Measurements from ENCODE around the gene CFAP91.

CFAP91 gene

DNA sequence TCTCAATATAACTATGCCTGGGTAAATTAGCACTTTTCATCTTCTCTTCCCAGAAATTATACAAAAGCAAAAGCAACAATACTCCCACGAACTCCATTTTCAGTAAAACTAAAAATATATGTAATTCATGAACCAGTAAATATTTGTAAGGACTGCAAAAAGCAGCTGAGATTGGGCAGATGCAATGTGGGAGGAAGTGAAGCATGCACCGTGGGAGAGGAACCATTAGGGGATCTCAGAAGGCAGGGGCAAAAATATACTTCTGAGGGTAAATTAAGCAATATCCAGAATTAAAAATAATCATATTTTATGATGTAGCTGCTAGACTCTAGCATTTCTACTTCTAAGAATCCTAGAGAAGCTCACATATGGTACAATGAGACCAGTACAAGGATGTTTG lies 20.2 kb downstream of the CFAP91 start (continued):
- TF ChIP-seq, protein P1, sequence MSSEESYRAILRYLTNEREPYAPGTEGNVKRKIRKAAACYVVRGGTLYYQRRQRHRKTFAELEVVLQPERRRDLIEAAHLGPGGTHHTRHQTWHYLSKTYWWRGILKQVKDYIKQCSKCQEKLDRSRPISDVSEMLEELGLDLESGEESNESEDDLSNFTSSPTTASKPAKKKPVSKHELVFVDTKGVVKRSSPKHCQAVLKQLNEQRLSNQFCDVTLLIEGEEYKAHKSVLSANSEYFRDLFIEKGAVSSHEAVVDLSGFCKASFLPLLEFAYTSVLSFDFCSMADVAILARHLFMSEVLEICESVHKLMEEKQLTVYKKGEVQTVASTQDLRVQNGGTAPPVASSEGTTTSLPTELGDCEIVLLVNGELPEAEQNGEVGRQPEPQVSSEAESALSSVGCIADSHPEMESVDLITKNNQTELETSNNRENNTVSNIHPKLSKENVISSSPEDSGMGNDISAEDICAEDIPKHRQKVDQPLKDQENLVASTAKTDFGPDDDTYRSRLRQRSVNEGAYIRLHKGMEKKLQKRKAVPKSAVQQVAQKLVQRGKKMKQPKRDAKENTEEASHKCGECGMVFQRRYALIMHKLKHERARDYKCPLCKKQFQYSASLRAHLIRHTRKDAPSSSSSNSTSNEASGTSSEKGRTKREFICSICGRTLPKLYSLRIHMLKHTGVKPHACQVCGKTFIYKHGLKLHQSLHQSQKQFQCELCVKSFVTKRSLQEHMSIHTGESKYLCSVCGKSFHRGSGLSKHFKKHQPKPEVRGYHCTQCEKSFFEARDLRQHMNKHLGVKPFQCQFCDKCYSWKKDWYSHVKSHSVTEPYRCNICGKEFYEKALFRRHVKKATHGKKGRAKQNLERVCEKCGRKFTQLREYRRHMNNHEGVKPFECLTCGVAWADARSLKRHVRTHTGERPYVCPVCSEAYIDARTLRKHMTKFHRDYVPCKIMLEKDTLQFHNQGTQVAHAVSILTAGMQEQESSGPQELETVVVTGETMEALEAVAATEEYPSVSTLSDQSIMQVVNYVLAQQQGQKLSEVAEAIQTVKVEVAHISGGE (tag by site-specific recombination; conservative IDR thresholded peaks at IDR 0.05; ENCODE audit: low read depth) = no peak
- no peak for TF ChIP-seq TRIM28 (IDR thresholded peaks at IDR 0.05; ENCODE audit: borderline replicate concordance, low read length)

DNA sequence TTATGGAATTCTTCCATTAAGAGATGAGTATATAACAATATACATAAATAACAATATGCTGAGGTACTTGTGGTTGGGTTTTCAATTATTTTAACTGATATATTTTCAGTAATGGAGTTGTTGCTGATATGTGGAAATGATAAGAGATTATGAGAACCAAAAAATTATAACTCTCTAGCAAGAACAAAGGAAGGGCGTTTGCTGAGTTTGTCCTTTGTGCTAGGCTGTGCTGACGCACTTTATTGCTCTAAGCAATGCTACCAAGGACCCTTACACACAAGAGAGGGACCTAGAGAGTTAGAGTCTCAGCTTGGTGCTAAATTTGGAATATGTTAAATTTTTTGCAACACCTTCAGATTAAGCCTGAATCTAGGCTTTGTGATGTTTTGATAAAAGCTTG lies 24.1 kb downstream of the CFAP91 start:
- H3K4me1 ChIP-seq (ENCODE audit: control insufficient read depth, insufficient read depth, low read length) = no peaks in the 10 kb centered on the region
- ChIA-PET CTCF (no interaction called here), POLR2A (no interaction called here)
- no peaks in the 10 kb centered on the region for H3K9me3 ChIP-seq (ENCODE audit: control insufficient read depth, insufficient read depth, low read depth, low read length)
- H3K27ac ChIP-seq (ENCODE audit: extremely low read depth, low read depth, low read length) = no peak overlapping the region
- TF ChIP-seq ZNF37A (tag by site-specific recombination; IDR thresholded peaks at IDR 0.05) = no peak
- no peak for TF ChIP-seq ZNF571 (tag by site-specific recombination; IDR thresholded peaks at IDR 0.05)
- TF ChIP-seq ZNF23 (tag by site-specific recombination; IDR thresholded peaks at IDR 0.05; ENCODE audit: borderline replicate concordance) = no peak
- TF ChIP-seq ZNF266 (tag by site-specific recombination; IDR thresholded peaks at IDR 0.05; ENCODE audit: low read depth) = no peak
- TF ChIP-seq ZNF600 (tag by site-specific recombination; IDR thresholded peaks at IDR 0.05) = no peak
- TF ChIP-seq ZNF324 (tag by site-specific recombination; IDR thresholded peaks at IDR 0.05) = no peak
- H3K4me3 ChIP-seq (ENCODE audit: low read depth, low read length) = no peak overlapping the region
- H3K36me3 ChIP-seq (ENCODE audit: control insufficient read depth in 2 of 2, insufficient read depth in 1 of 2, low read length in 2 of 2) = no peaks in the 10 kb centered on the region

DNA sequence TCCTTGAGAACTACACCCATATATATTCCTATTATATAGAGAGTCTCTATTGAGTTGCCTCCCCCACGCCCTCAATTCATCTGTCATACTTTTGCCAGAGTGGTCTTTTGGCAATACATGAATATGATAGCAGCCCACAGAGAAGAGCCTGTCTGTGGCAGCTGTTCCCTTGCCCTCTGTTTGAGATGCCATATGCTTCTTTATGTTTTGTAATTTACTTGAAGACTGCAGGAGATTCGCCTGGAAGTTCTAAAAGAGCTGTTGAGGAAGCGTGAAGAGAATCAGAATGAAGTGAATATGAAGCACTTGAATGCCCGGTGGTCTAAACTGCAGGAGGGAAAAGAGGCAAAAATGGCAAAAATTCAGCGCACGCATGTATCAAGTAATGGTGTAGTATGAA lies 27.2 kb downstream of the CFAP91 start:
- ChIA-PET CTCF (no interaction called here), POLR2A (no interaction called here)
- Histone ChIP-seq H3K36me3 (ENCODE audit: control insufficient read depth in 2 of 2, insufficient read depth in 1 of 2, low read length in 2 of 2) (no peaks in the 10 kb centered on the region), H3K4me1 (ENCODE audit: control insufficient read depth, insufficient read depth, low read length) (no peaks in the 10 kb centered on the region), H3K9me3 (ENCODE audit: control insufficient read depth, insufficient read depth, low read depth, low read length) (no peaks in the 10 kb centered on the region), H3K4me3 (ENCODE audit: low read depth, low read length) (no peak overlapping the region), H3K27ac (ENCODE audit: extremely low read depth, low read depth, low read length) (no peak overlapping the region)
- TF ChIP-seq ZNF548 (tag by site-specific recombination; IDR thresholded peaks at IDR 0.05) = no peak
- TF ChIP-seq TCF7L2 (IDR thresholded peaks at IDR 0.05; ENCODE audit: borderline replicate concordance, low read depth, low read length) = no peak
- TF ChIP-seq ZNF677 (tag by site-specific recombination; IDR thresholded peaks at IDR 0.05) = no peak
- TF ChIP-seq ZNF146 (tag by site-specific recombination; IDR thresholded peaks at IDR 0.05) = no peak

DNA sequence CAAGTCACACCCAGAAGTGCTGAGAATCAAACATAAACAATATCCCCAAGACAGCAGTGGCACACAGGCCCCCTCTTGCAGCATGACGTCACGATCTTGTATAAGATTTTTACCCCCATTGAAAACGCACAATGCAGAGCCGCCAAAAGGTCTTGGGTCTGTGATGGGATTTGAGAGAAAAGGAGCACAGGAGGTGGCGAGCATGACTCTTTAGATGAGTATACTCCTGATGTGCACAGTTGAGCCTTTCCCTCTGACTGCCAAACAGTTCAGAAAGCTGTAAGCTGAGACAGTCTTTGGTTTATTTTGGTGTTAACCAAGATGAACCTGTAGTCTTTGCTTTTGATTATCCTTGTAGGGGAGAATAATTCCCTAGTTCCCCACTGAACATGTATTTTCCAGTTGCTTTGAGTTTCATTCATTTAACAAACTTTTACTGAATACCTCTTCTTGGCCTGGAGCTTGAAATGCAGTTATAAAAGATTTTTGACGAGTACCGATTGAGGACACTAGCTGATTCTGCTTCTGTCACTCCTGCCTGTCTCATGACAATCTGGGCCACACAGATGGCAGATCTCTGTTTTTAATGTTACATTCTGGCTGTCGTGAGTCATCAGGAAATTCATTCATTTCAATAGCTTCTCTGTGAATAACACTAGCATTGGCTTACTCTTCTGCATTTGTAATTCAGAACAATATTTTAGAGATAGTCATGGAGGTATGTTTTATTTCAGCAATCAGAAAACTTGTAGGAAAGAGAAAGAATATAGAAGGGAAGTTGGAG lies 28.9 kb downstream of the CFAP91 start:
- Histone ChIP-seq H3K27ac (ENCODE audit: extremely low read depth, low read depth, low read length) (no peak overlapping the region), H3K36me3 (ENCODE audit: control insufficient read depth in 2 of 2, insufficient read depth in 1 of 2, low read length in 2 of 2) (no peaks in the 10 kb centered on the region), H3K4me3 (ENCODE audit: low read depth, low read length) (no peak overlapping the region), H3K9me3 (ENCODE audit: control insufficient read depth, insufficient read depth, low read depth, low read length) (no peaks in the 10 kb centered on the region), H3K4me1 (ENCODE audit: control insufficient read depth, insufficient read depth, low read length) (no peaks in the 10 kb centered on the region)
- ChIA-PET POLR2A (interaction anchor here (0.5 to 0.6 kb wide), 2 partner anchors 24 to 196 kb away, joined by 3 to 5 read pairs; no protein-coding TSS in a partner anchor), CTCF (interaction anchor here (0.9 kb wide), 1 partner anchor 10 kb away, joined by 5 read pairs; no protein-coding TSS in a partner anchor)
- TF ChIP-seq ZNF843 (tag by site-specific recombination; IDR thresholded peaks at IDR 0.05) (no peak), ZNF571 (tag by site-specific recombination; IDR thresholded peaks at IDR 0.05) (no peak), SETDB1 (IDR thresholded peaks at IDR 0.05; ENCODE audit: insufficient read length, low read length) (no peak), ZNF248 (tag by site-specific recombination; IDR thresholded peaks at IDR 0.05) (no peak), ZNF510 (tag by site-specific recombination; IDR thresholded peaks at IDR 0.05; ENCODE audit: insufficient replicate concordance) (no peak), YY2 (tag by site-specific recombination; IDR thresholded peaks at IDR 0.05) (no peak)
